ENCODE data around the gene MYH6.

DNA sequence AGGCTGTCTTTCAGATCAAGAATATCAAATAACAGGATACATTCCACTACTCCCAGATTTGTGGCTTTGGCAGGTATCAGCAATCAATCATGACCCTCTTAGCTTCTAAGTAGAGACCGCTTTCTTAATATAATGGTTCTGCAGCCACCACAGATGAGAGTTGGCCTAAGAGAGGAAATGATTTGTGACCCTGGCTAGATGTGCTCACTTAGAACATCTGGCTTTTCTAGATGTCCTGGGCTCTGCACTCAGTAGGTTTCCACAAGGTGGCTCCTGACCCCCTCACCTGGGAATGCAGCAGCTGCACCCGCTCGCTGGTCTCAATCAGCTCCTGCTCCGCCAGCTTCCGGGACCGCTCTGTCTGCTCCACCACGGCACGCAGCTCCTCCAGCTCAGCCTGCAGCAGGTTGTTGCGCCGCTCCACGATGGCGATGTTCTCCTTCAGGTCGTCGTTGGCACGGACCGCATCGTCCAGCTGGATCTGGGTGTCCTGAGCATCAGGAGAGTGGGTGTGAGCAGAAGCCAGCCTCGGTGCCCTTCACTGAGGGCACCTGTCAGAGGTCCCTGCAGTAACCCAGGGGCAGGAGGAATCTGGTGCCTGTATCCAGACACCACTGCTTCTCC lies 22.3 kb downstream of the MYH6 start:
- TF ChIP-seq, protein P1, sequence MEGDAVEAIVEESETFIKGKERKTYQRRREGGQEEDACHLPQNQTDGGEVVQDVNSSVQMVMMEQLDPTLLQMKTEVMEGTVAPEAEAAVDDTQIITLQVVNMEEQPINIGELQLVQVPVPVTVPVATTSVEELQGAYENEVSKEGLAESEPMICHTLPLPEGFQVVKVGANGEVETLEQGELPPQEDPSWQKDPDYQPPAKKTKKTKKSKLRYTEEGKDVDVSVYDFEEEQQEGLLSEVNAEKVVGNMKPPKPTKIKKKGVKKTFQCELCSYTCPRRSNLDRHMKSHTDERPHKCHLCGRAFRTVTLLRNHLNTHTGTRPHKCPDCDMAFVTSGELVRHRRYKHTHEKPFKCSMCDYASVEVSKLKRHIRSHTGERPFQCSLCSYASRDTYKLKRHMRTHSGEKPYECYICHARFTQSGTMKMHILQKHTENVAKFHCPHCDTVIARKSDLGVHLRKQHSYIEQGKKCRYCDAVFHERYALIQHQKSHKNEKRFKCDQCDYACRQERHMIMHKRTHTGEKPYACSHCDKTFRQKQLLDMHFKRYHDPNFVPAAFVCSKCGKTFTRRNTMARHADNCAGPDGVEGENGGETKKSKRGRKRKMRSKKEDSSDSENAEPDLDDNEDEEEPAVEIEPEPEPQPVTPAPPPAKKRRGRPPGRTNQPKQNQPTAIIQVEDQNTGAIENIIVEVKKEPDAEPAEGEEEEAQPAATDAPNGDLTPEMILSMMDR (IDR thresholded peaks at IDR 0.05), result peak in 3 of 7 experiments; percentile 25 to 48 (median 38)
- TF ChIP-seq POLR2A (IDR thresholded peaks at IDR 0.05), result peak in 2 of 3 donors; percentile 52 to 60

Data from body of pancreas (tissue), 4 donors.